ENCODE measurements around the gene CRB1. TPM values are rescaled to one million over a fixed set of nuclear protein-coding genes. Genes with fewer than 3 reads are reported as not detected.

Gene CRB1
- total RNA-seq, 1 donor from 2014 or later, result not detected

GRCh38 chr1:197358959-197359358 lies 90.9 kb downstream of the CRB1 start:
- Mint-ChIP-seq H3K36me3 (ENCODE audit: low read depth, unreplicated experiment) (no peaks in the 10 kb centered on the region), H3K27me3 (ENCODE audit: unreplicated experiment) (no peaks in the 10 kb centered on the region), H3K27ac (ENCODE audit: unreplicated experiment) (no peak overlapping the region), H3K4me1 (ENCODE audit: unreplicated experiment) (no peaks in the 10 kb centered on the region), H3K4me3 (ENCODE audit: unreplicated experiment) (no peak overlapping the region), H3K9me3 (ENCODE audit: unreplicated experiment) (no peaks in the 10 kb centered on the region)
- DNase-seq (ENCODE audit: low spot score), result no peak
- TF ChIP-seq CTCF (IDR thresholded peaks at IDR 0.05; ENCODE audit: unreplicated experiment), result no peak

GRCh38 chr1:197360068-197360467 lies 92.0 kb downstream of the CRB1 start:
- H3K4me1 Mint-ChIP-seq (ENCODE audit: unreplicated experiment), result no peaks in the 10 kb centered on the region
- no peak overlapping the region for H3K27ac Mint-ChIP-seq (ENCODE audit: unreplicated experiment)
- no peak overlapping the region for H3K4me3 Mint-ChIP-seq (ENCODE audit: unreplicated experiment)
- no peaks in the 10 kb centered on the region for H3K36me3 Mint-ChIP-seq (ENCODE audit: low read depth, unreplicated experiment)
- TF ChIP-seq CTCF (IDR thresholded peaks at IDR 0.05; ENCODE audit: unreplicated experiment), result no peak
- peaks cover 1% of the 10 kb centered on the region for H3K27me3 Mint-ChIP-seq (ENCODE audit: unreplicated experiment)
- H3K9me3 Mint-ChIP-seq (ENCODE audit: unreplicated experiment), result no peaks in the 10 kb centered on the region
- DNase-seq (ENCODE audit: low spot score), result no peak

GRCh38 chr1:197362871-197363270 lies 94.8 kb downstream of the CRB1 start:
- no peak for DNase-seq (ENCODE audit: low spot score)
- no peaks in the 10 kb centered on the region for H3K9me3 Mint-ChIP-seq (ENCODE audit: unreplicated experiment)
- no peak overlapping the region for H3K4me3 Mint-ChIP-seq (ENCODE audit: unreplicated experiment)
- TF ChIP-seq CTCF (IDR thresholded peaks at IDR 0.05; ENCODE audit: unreplicated experiment), result no peak
- no peaks in the 10 kb centered on the region for H3K4me1 Mint-ChIP-seq (ENCODE audit: unreplicated experiment)
- H3K36me3 Mint-ChIP-seq (ENCODE audit: low read depth, unreplicated experiment), result no peaks in the 10 kb centered on the region
- peaks cover 1% of the 10 kb centered on the region for H3K27me3 Mint-ChIP-seq (ENCODE audit: unreplicated experiment)
- H3K27ac Mint-ChIP-seq (ENCODE audit: unreplicated experiment), result no peak overlapping the region

- Mint-ChIP-seq H3K9me3 (ENCODE audit: unreplicated experiment) (no peaks in the 10 kb centered on the region), H3K27ac (ENCODE audit: unreplicated experiment) (no peak overlapping the region), H3K36me3 (ENCODE audit: low read depth, unreplicated experiment) (no peaks in the 10 kb centered on the region), H3K27me3 (ENCODE audit: unreplicated experiment) (peaks cover 1% of the 10 kb centered on the region), H3K4me1 (ENCODE audit: unreplicated experiment) (no peaks in the 10 kb centered on the region), H3K4me3 (ENCODE audit: unreplicated experiment) (no peak overlapping the region)
- DNase-seq (ENCODE audit: low spot score), result no peak
- no peak for TF ChIP-seq CTCF (IDR thresholded peaks at IDR 0.05; ENCODE audit: unreplicated experiment)
These were observed 95.8 kb downstream of the CRB1 start for GRCh38 chr1:197363855-197364254.

- Mint-ChIP-seq H3K27me3 (ENCODE audit: unreplicated experiment) (peaks cover 1% of the 10 kb centered on the region), H3K9me3 (ENCODE audit: unreplicated experiment) (no peaks in the 10 kb centered on the region), H3K36me3 (ENCODE audit: low read depth, unreplicated experiment) (no peaks in the 10 kb centered on the region), H3K27ac (ENCODE audit: unreplicated experiment) (no peak overlapping the region), H3K4me3 (ENCODE audit: unreplicated experiment) (no peak overlapping the region), H3K4me1 (ENCODE audit: unreplicated experiment) (no peaks in the 10 kb centered on the region)
- no peak for TF ChIP-seq CTCF (IDR thresholded peaks at IDR 0.05; ENCODE audit: unreplicated experiment)
- no peak for DNase-seq (ENCODE audit: low spot score)
These were observed 98.9 kb downstream of the CRB1 start for GRCh38 chr1:197366996-197367395.

Data from endothelial cell (in vitro differentiated cells).